NCI-H82 treated with DMSO at 0.1 percent for 48 hours (cell line): Measurements from ENCODE around the gene ADAMTSL5.
"Not testable (repeated sequence)": the region's sequence is repeated elsewhere in the genome, so short reads cannot be mapped to it uniquely, and the experiment has no call there.

Source experiments
- DNase-seq: peaks from one replicate; lab custom pipeline; 2025; ENCODE audit not compliant: unreplicated experiment; lab: John Stamatoyannopoulos, UW

ADAMTSL5 gene

DNA sequence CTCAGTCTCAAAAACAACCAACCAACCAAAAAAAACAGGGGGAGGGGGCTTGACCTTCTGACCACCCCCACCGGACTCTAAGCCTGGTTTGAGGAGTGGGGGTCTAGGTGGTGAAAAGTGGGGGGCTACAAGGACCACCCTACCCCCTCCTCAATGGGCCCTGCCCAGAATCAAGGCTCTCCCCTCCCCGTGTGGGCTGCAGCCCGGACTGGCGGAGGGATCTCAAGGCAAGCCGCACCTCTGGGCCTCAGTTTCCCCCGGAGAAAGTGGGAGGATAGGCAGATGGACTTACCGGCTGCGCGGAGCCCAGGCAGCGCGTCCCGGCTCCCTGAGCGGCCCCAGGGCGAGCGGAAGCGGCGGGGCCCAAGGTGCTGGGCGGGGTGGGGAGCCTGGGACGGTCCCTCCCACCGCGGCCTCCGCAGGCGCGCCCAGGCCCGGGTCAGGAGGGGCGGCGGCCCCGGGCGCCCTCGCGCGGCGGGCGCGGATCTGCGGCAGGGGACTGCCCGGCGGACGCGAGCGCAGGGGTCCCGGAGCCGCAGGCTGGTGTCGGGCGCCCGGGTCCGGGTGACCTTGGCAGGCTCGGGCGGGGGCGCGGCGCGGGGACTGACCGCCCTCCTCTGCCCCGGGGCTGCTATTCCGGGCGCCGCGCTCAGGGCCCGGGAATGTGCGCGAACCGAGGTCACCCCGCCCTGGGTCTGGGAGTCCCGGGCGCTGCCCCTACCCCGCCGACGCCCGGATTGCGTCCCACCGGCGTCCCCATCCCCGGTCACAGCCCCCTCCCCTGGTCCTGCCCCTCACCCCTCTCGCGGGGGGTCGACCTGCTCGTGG is at the start of gene ADAMTSL5:
Gene ADAMTSL5, minus strand, starts transcription at position 349 of the 828 bp plus-strand sequence. CDS start 2,076 bp downstream, outside the sequence.
- no peak for DNase-seq

GRCh38 chr19:1561236-1561842 is 48.5 kb upstream of the ADAMTSL5 start:
- no peak for DNase-seq

GRCh38 chr19:1560286-1560882 is 47.6 kb upstream of the ADAMTSL5 start:
- DNase-seq = no peak

GRCh38 chr19:1558552-1558951 is 45.7 kb upstream of the ADAMTSL5 start:
- no peak for DNase-seq

DNA sequence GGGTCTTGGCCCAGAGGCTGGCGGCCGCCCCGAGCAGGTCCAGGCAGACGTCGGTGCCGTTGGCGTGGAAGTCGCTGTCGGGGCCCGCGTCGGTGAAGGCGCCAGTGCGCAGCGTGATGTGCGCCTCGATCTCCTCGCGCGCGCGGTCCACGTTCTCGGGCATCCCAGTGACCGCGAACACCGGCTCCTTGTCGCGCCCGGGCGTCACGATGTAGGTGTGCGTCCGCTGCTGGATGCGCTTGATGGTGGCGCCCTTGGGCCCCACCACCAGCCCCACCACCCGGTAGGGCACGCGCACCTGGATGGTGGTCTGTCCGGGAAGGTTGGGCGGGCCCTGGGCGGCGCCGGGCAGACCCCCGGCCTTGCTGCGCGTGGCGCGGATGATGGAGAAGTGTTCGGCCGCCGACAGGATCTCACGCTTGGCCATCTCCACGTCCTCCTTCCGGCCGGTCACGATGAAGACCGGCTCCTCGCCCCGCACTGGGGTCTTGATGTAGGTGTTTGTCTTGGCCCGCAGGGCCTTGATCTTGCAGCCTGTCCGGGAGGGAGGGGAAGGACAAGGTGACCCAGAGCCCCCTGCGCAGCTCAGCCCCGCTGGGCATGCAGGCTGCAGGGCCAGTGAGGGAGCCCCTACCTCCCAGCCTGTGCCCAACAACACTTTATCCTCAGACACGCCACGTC is 43.7 kb upstream of the ADAMTSL5 start:
- no peak for DNase-seq

GRCh38 chr19:1555487-1556389 is 42.9 kb upstream of the ADAMTSL5 start:
- DNase-seq = no peak

GRCh38 chr19:1554968-1555367 is 42.1 kb upstream of the ADAMTSL5 start:
- DNase-seq = no peak

- DNase-seq = no peak
Measured at GRCh38 chr19:1553415-1553814, 40.6 kb upstream of the ADAMTSL5 start.

- no peak for DNase-seq
Measured at GRCh38 chr19:1551068-1552040, 38.5 kb upstream of the ADAMTSL5 start.

GRCh38 chr19:1549332-1549945 is 36.6 kb upstream of the ADAMTSL5 start:
- no peak for DNase-seq

- DNase-seq = no peak
Measured at GRCh38 chr19:1540365-1540925, 27.6 kb upstream of the ADAMTSL5 start.

- not testable (repeated sequence) for DNase-seq
Measured at GRCh38 chr19:1539749-1540148, 26.9 kb upstream of the ADAMTSL5 start.

GRCh38 chr19:1538978-1539377 is 26.2 kb upstream of the ADAMTSL5 start:
- DNase-seq = no peak

DNA sequence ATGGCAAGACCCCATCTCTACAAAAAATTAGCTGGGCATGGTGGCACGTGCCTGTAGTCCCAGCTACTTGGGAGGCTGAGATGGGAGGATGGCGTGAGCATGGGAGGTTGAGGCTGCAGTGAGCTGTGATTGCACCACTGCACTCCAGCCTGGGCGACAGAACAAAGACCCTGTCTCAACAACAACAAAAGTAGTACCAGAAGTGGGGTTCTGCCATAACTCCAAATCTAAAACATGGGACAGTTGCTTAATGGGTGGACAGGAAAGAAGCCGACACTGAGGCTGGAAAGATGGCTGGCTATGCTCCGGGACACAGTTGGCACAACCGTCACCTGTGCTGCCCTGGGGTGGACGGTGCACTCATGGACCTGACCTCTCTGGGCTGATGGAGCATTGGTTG is 22.9 kb upstream of the ADAMTSL5 start:
- not testable (repeated sequence) for DNase-seq

GRCh38 chr19:1534972-1535371 is 22.2 kb upstream of the ADAMTSL5 start:
- DNase-seq = no peak

GRCh38 chr19:1533510-1534150 is 20.8 kb upstream of the ADAMTSL5 start:
- DNase-seq = no peak

DNA sequence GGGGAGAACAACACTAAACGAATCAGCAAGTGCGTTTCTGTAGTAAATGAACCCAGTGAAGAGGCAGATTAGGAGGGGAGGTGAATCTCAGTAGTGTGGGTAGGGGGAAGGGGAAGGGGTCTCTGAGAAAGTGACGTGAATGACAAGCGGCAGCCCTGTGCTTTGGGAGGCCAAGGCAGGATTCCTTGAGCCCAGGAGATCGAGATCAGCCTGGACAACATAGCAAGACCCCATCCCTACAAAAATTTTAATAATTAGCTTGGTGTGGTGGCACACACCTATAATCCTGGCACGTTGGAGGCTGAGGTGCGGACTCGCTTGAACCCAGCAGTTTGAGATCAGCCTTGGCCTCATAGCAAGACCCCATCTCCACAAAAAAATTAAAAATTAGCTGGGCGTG is 19.2 kb upstream of the ADAMTSL5 start:
- DNase-seq = no peak

- DNase-seq = no peak
Measured at GRCh38 chr19:1531587-1531986, 18.8 kb upstream of the ADAMTSL5 start.
